B cell (primary cell): ENCODE results near the gene LITAF.
"Not testable (repeated sequence)": the region's sequence is repeated elsewhere in the genome, so short reads cannot be mapped to it uniquely, and the experiment has no call there.

ENCODE experiments used
- CTCF ChIP-seq: fragments of 200-600 bp; IDR thresholded peaks from one replicate; pipeline ENCODE4 v1.8.0; 2022; ENCODE audit warnings: antibody characterized with exemption, mild to moderate bottlenecking
- EZH2 ChIP-seq: IDR thresholded peaks from 2 replicates; pipeline ENCODE4 v1.6.1; 2012; ENCODE audit warnings: borderline replicate concordance, low read depth, mild to moderate bottlenecking, moderate library complexity, low read length; ENCODE audit not compliant: insufficient read depth, poor library complexity, severe bottlenecking

DNA sequence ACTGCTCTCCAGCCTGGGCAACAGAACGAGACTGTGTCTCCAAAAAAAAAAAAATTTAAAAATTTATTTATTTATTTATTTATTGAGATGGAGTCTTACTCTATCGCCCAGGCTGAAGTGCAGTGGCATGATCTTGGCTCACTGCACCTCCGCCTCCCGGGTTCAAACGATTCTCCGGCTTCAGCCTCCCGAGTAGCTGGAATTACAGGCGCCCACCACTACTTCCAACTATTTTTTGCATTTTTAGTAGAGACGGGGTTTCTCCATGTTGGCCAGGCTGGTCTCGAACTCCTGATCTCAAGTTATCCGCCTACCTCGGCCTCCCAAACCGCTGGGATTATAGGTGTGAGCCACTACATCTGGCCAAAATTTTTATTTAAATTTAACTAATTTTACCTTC, 73.4 kb downstream of the LITAF start:
- not testable (repeated sequence) for TF ChIP-seq CTCF, EZH2
